GM18526 (cell line): ENCODE data around the gene UBQLN1.

ENCODE experiments used
- POLR2A ChIP-seq: IDR thresholded peaks from 3 replicates; pipeline ENCODE4 v1.6.1; 2011; ENCODE audit not compliant: insufficient read length; ENCODE audit errors: extremely low read depth

The UBQLN1 gene

GRCh38 chr9:83649515-83649914 is 58.2 kb downstream of the UBQLN1 start:
- TF ChIP-seq POLR2A = no peak

GRCh38 chr9:83649080-83649479 is 58.7 kb downstream of the UBQLN1 start:
- TF ChIP-seq POLR2A = no peak

GRCh38 chr9:83646500-83647239 is 61.1 kb downstream of the UBQLN1 start:
- no peak for TF ChIP-seq POLR2A

- TF ChIP-seq POLR2A = no peak
Measured at GRCh38 chr9:83642793-83643192, 65.0 kb downstream of the UBQLN1 start.

GRCh38 chr9:83639266-83639665 is 68.5 kb downstream of the UBQLN1 start:
- TF ChIP-seq POLR2A = no peak

GRCh38 chr9:83637389-83637788 is 70.4 kb downstream of the UBQLN1 start:
- no peak for TF ChIP-seq POLR2A

- TF ChIP-seq POLR2A = no peak
Measured at GRCh38 chr9:83636813-83637212, 70.9 kb downstream of the UBQLN1 start.

- TF ChIP-seq POLR2A = no peak
Measured at GRCh38 chr9:83633676-83634075, 74.1 kb downstream of the UBQLN1 start.

GRCh38 chr9:83633255-83633654 is 74.5 kb downstream of the UBQLN1 start:
- no peak for TF ChIP-seq POLR2A

GRCh38 chr9:83630938-83631457 is 76.8 kb downstream of the UBQLN1 start:
- TF ChIP-seq POLR2A = no peak

GRCh38 chr9:83629433-83630104 is 78.2 kb downstream of the UBQLN1 start:
- TF ChIP-seq POLR2A = no peak

GRCh38 chr9:83628540-83628939 is 79.2 kb downstream of the UBQLN1 start:
- no peak for TF ChIP-seq POLR2A

- no peak for TF ChIP-seq POLR2A
Measured at GRCh38 chr9:83625178-83625577, 82.6 kb downstream of the UBQLN1 start.

- no peak for TF ChIP-seq POLR2A
Measured at GRCh38 chr9:83623679-83624076, 84.1 kb downstream of the UBQLN1 start.

- TF ChIP-seq POLR2A = peak; percentile 76
Measured at GRCh38 chr9:83622939-83623678, 84.6 kb downstream of the UBQLN1 start, which contains the start of gene IDNK. TSS of gene IDNK (plus strand) at chr9:83623143. CDS start at chr9:83623172, 29 bp downstream.
